HFFc6 (cell line): ENCODE measurements around the gene TWIST2. TPM values are rescaled to one million over a fixed set of nuclear protein-coding genes. Genes with fewer than 3 reads are reported as not detected.

ENCODE experiments used
- DNase-seq: peaks from one replicate; pipeline ENCODE4 v3.0.0-alpha.2; 2018
- H3K27ac Mint-ChIP-seq: 2 replicates; pipeline ENCODE4 v1.8.0; 2020; ENCODE audit warnings: mild to moderate bottlenecking, mixed read lengths
- H3K27me3 Mint-ChIP-seq: 2 replicates; pipeline ENCODE4 v1.8.0; 2021; ENCODE audit warnings: mild to moderate bottlenecking, moderate library complexity, mixed read lengths; ENCODE audit not compliant: insufficient read depth
- H3K36me3 Mint-ChIP-seq: 2 replicates; pipeline ENCODE4 v1.8.0; 2021; ENCODE audit warnings: low read depth, mixed read lengths
- H3K4me1 Mint-ChIP-seq: 2 replicates; pipeline ENCODE4 v1.8.0; 2020; ENCODE audit warnings: low read depth, mixed read lengths
- H3K4me3 Mint-ChIP-seq: 2 replicates; pipeline ENCODE4 v1.8.0; 2020; ENCODE audit warnings: mild to moderate bottlenecking, moderate library complexity, mixed read lengths
- H3K9me3 Mint-ChIP-seq: 2 replicates; pipeline ENCODE4 v1.8.0; 2020; ENCODE audit warnings: mild to moderate bottlenecking, mixed read lengths
- CTCF ChIP-seq: fragments of 200-600 bp; sonication (generic); IDR thresholded peaks from 2 replicates; pipeline ENCODE4 v1.5.0; 2021; ENCODE audit warnings: antibody characterized with exemption, mild to moderate bottlenecking
- total RNA-seq, 6 experiments: library from RNA; stranded (reverse); fragmentation: NEBNext Ultra II Directional; extraction: Animal tissue kit (Norgen Biotek cat#: 25700); gene quantifications; 2 replicates in 1 of 6; 3 replicates in 5 of 6; pipeline ENCODE4 v1.2.3, GENCODE V29; 2021

Gene TWIST2
- total RNA-seq, 6 experiments from 2014 or later = 127 to 146 (median 137) TPM

DNA sequence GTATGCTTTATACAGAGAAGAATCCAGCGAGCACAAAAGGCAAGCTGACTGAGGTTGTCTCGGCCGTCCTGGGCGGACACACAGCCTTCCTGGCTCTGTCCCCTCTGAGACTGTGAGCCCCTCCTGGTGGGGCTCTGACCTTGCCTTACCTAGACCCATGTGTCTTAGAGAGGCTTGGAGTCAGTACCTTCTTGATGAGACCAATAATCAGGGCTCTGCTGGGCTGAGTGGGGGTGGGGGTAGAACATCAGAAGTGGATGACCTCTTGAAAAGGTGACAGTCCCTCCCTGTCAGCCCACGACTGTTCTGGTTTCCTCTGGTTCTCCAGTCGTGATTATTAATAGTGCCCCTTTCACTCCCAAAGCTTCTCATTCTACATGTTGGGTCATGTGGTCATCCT lies 31.2 kb downstream of the TWIST2 start:
- no peaks in the 10 kb centered on the region; the same call in 1 of the 2 replicates for H3K9me3 Mint-ChIP-seq
- peaks cover 18% of the 10 kb centered on the region for H3K27me3 Mint-ChIP-seq
- DNase-seq = no peak
- H3K4me1 Mint-ChIP-seq = peaks cover 86% of the 10 kb centered on the region
- H3K4me3 Mint-ChIP-seq = no peak overlapping the region
- peak overlapping the region; percentile 20 for H3K27ac Mint-ChIP-seq
- H3K36me3 Mint-ChIP-seq = peaks cover 37% of the 10 kb centered on the region
- TF ChIP-seq CTCF = no peak

GRCh38 chr2:238879621-238880377 lies 31.9 kb downstream of the TWIST2 start:
- no peak for TF ChIP-seq CTCF

DNA sequence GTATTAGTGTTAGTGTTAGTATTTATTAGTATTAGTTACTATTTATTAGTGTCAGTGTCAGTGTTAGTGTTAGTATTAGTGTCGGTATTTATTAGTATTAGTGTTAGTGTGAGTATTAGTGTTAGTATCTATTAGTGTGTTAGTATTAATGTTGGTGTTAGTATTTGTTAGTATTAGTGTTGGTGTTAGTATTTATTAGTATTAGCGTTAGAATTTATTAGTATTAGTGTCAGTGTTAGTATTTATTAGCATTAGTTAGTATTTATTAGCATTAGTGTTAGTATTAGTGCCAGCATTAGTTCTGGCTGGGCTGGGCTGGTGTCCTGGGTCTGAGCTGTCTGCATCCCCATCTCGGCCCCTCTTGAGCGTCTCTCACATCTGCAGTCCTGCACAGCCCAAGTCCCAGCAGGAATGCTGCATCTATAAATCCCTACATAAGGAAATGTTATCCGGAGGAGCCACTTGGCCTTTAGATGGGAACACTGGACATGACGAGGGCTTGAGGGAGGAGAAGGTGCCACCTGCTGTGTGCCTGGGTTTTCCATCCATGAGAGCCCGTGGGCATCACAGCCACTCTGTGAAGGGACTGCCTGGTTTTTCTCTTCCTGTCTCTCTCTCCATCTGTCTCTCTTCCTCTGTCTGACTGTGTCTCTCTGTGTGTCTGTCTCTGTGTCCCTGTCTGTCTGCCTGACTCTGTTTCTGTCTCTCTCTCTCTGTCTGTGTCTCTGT lies 33.6 kb downstream of the TWIST2 start:
- no peak for DNase-seq
- Mint-ChIP-seq H3K27ac (peak overlapping the region; percentile 62), H3K4me3 (peak overlapping the region; percentile 5), H3K36me3 (peaks cover 18% of the 10 kb centered on the region), H3K9me3 (no peaks in the 10 kb centered on the region; the same call in 1 of the 2 replicates), H3K27me3 (peaks cover 23% of the 10 kb centered on the region), H3K4me1 (peaks cover 86% of the 10 kb centered on the region)
- no peak for TF ChIP-seq CTCF

More at GRCh38 chr2:238879621-238880377, 31.9 kb downstream of the TWIST2 start:
- Mint-ChIP-seq H3K4me3 (no peak overlapping the region), H3K36me3 (peaks cover 30% of the 10 kb centered on the region), H3K9me3 (no peaks in the 10 kb centered on the region; the same call in 1 of the 2 replicates), H3K27ac (peak overlapping the region; percentile 20; the same call in 1 of the 2 replicates), H3K27me3 (peaks cover 18% of the 10 kb centered on the region), H3K4me1 (peaks cover 86% of the 10 kb centered on the region)
- no peak for DNase-seq

DNA sequence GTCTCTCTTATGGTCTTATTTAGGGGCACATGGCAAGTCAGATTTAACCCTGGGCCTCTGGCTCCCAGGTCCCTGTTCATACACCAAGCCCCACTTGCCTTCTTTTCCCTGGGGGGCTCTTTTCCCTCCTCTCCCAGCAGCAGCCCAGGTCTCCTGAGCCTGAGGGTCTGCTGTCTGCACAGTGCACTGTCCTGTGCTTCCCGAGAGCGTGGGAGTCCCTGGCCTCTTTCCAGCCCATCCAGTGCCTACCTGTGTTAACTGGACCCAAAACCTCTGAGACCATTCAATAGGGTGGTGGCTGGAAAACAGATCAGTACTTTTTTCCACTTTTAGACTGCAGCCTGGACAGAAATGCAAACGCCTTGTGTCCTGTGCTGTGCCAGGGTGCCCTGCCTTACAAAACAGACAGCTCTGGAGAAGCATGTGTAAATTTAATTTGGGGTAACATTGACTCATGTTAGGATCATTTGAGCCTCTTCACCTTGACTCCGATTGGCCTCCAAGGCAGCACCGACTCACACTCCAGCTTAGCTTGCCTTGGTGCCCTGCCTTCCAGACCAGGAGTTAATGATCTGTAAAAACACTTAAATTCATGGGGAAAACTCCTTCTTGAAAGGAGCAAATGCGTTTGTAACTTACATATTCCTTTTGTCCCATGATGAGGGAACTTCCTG lies 34.3 kb downstream of the TWIST2 start:
- H3K27ac Mint-ChIP-seq = peak overlapping the region; percentile 62
- peak overlapping the region; percentile 5 for H3K4me3 Mint-ChIP-seq
- H3K4me1 Mint-ChIP-seq = peaks cover 89% of the 10 kb centered on the region
- peaks cover 20% of the 10 kb centered on the region for H3K36me3 Mint-ChIP-seq
- H3K9me3 Mint-ChIP-seq = no peaks in the 10 kb centered on the region; the same call in 1 of the 2 replicates
- TF ChIP-seq CTCF = no peak
- DNase-seq = no peak
- peaks cover 30% of the 10 kb centered on the region for H3K27me3 Mint-ChIP-seq

DNA sequence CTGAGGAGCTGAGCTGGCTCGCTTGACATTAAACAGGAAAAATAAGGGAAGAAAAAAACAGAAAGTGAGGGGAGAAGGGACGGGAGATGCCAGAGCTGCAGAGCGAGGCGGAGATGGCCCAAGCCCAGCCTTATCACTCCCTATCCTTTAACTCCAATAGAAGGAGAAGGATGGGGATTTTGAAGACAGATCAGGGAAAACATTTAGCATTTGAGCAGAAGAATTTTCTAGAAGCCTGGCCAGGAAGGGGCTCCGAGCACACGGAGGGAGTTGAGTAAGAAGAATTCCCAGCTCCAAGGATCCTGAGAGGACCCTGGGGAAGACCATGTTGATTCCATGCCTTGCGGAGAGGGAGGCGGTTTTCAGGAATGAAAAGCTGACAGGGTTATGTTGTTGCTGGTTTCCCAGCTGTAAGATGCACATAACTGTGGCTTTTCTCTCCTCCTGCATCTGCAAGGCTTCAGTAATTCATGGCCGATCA lies 35.6 kb downstream of the TWIST2 start:
- Mint-ChIP-seq H3K27ac (peak overlapping the region; percentile 62), H3K4me1 (peaks cover 89% of the 10 kb centered on the region), H3K4me3 (peak overlapping the region; percentile 65), H3K36me3 (peaks cover 27% of the 10 kb centered on the region), H3K27me3 (peaks cover 28% of the 10 kb centered on the region), H3K9me3 (no peaks in the 10 kb centered on the region; the same call in 1 of the 2 replicates)
- peak; percentile 72 for DNase-seq
- no peak for TF ChIP-seq CTCF
